ENCODE data around the gene TM9SF3. TPM values are rescaled to one million over a fixed set of nuclear protein-coding genes. Genes with fewer than 3 reads are reported as not detected.

TM9SF3 gene
- total RNA-seq (2014; rRNA removed; shearing (Covaris generic)): 51.9 and 72.9 TPM in 2 replicates

DNA sequence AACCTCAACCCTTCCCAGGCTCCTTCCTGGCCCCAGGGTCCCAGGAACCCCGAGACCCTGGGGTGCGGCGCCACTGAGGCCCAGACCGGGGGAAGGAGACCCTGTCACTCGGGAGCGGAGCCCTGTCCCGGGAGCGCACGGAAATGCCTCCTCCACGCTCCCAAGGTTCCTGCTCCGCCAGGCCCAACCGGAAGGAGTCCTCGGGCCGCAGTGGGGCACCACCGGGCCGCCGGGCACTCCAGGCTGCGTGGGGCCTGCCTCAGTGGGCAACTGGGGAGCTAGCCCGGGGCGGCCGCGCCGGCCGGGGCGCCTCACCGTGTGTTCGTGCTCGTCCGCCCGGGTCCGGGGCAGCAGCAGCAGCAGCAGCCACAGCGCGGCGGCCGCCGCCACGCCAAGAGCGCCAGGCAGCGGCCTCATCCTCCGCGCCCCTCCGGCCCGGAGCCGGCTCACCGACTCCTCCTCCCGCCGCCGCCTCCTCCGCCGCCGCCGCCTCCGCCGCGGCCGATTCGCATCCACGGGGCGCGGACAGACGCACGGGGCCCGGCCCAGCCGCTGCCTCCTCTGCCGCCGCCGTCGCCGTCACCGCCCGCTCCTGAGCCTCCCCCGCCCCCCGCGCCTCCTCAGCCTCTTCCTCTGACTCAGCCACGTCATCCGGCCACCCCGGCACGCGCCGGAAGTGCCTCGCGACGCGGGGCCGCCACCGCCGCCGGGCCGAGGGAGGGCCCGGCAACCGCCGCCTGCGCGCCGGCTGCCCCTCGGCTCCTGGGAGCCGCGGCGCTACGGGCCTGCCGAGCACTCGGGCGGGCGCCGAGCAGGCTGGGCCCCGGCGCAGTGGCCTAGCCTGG lies at the start of gene TM9SF3:
Gene TM9SF3, minus strand, starts transcription at position 594 of the 845 bp plus-strand sequence. Its CDS starts 177 bp downstream, at position 417.

DNA sequence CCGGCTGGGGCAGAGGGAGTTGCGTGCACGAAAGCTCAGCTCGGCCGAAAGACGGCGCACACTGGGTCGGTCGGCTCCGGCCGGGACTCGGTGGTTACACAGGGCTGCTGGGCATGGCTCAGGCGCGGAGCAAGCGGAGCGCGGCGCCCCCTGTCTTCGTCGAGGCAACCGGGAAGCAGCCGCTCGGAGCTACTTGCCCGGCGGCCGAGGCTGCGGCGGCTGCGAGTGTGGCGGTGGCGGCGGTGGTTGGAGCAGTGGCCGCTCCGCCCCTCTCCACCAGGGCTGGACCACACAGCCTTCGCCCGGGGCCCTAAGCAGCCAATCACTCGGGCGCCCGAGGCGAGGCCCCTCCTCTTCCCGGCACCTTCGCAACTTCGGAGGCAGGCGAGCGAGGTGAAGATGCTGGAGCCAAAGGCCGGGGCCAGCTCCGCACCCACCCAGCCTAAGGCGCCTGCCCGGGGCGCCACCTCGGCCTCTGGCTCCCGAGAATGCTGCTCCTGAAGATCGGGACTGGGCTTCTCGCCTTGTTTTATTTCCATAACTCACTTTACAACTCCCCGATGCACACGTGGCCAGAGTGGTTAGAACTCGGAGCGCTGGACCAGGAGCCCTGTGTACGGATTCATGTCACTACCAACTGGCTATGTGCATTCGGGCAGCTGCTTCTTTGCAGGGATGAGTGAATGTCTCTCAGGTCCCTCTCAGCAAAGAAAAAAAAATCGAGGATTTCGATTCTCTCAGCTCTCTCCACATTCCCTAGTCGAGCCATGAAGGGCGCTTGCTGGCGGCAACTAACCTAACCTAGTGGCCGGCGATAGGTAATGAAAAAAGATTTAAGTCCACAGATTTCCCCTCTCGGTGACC lies 72.9 kb downstream of the TM9SF3 start, which contains the start of gene TLL2:
Gene TLL2, minus strand, starts transcription at position 229 of the 864 bp plus-strand sequence. CDS start 241 bp downstream, outside the sequence.

Small RNA genes lying within 50 kb of the gene (small RNA-seq; reads per million reads assigned to genes)
- 1.2 reads per million, percentile 59 among the genes with 10 or more reads in this experiment for gene RNA5SP324

Other genes with a start within 250 kb of the TM9SF3 start
- gene OPALIN, start 228.0 kb downstream of the TM9SF3 start, total RNA-seq (2014; rRNA removed; shearing (Covaris generic)): not detected in 2 replicates
- gene TLL2, start 73.1 kb downstream of the TM9SF3 start, total RNA-seq (2014; rRNA removed; shearing (Covaris generic)): 0.32 and 0.79 TPM in 2 replicates
- gene PIK3AP1, start 133.5 kb upstream of the TM9SF3 start, total RNA-seq (2014; rRNA removed; shearing (Covaris generic)): 2.0 and 2.9 TPM in 2 replicates
- gene LCOR, start 245.3 kb upstream of the TM9SF3 start, total RNA-seq (2014; rRNA removed; shearing (Covaris generic)): 15.4 and 18.3 TPM in 2 replicates